Activated naive CD4-positive, alpha-beta T cell treated with anti-CD3 and anti-CD28 coated beads for 36 hours (primary cell): Measurements from ENCODE around the gene PTMS. TPM values are rescaled to one million over a fixed set of nuclear protein-coding genes. Genes with fewer than 3 reads are reported as not detected.

Experiments used
- CTCF ChIA-PET: fragments of 350-600 bp; sonication (Branson Sonifier 250); formaldehyde crosslinking; loops from one replicate; lab custom pipeline; 2021; ENCODE audit warnings: antibody characterized with exemption; lab: Charles Lee
- DNase-seq: peaks from one replicate; pipeline ENCODE4 v3.0.0-alpha.2; 2020
- H3K27ac Mint-ChIP-seq: one replicate; pipeline ENCODE4 v1.8.0; 2021; ENCODE audit warnings: mild to moderate bottlenecking, mixed read lengths
- H3K27me3 Mint-ChIP-seq: one replicate; pipeline ENCODE4 v1.8.0; 2021; ENCODE audit warnings: low read depth, mixed read lengths
- H3K36me3 Mint-ChIP-seq: one replicate; pipeline ENCODE4 v1.8.0; 2021; ENCODE audit warnings: low read depth, mixed read lengths
- H3K4me1 Mint-ChIP-seq: one replicate; pipeline ENCODE4 v1.8.0; 2021; ENCODE audit warnings: low read depth, mixed read lengths
- H3K4me3 Mint-ChIP-seq: one replicate; pipeline ENCODE4 v1.8.0; 2021; ENCODE audit warnings: mild to moderate bottlenecking, moderate library complexity, mixed read lengths
- H3K9me3 Mint-ChIP-seq: one replicate; pipeline ENCODE4 v1.8.0; 2021; ENCODE audit warnings: mixed read lengths
- intact Hi-C: fragments of 100-400 bp; cut with micrococcal nuclease; formaldehyde crosslinking; loops from one replicate; pipeline ENCODE4 v1.15.1; 2023
- total RNA-seq, 2 experiments: library from RNA; stranded (reverse); gene quantifications; one replicate each; pipeline ENCODE4 v1.2.3, GENCODE V29; 2021

PTMS gene
- total RNA-seq, 2 experiments from 2014 or later, result 35.1 to 44.2 TPM

- no peaks in the 10 kb centered on the region for H3K27me3 Mint-ChIP-seq
- peaks cover 12% of the 10 kb centered on the region for H3K36me3 Mint-ChIP-seq
- CTCF ChIA-PET, result interaction anchor here (0.7 to 9.9 kb wide), 30 partner anchors 8 to 197 kb away, joined by 3 to 166 read pairs (median 6); partner anchors contain the start of genes CD4, CDCA3, COPS7A and GNB3
- H3K9me3 Mint-ChIP-seq, result no peaks in the 10 kb centered on the region
- intact Hi-C loops, result loop anchor here (1.0 to 2.0 kb wide), 13 partner anchors 12 to 186 kb away; partner anchors contain the start of genes CD4, COPS7A, ING4 and NOP2
- H3K4me3 Mint-ChIP-seq, result peak overlapping the region; percentile 96
- no peak for DNase-seq
- H3K27ac Mint-ChIP-seq, result peak overlapping the region; percentile 97
- peaks cover 31% of the 10 kb centered on the region for H3K4me1 Mint-ChIP-seq
Observed at GRCh38 chr12:6753772-6754356, 12.3 kb upstream of the PTMS start.

GRCh38 chr12:6754411-6754810, 11.8 kb upstream of the PTMS start:
- CTCF ChIA-PET, result interaction anchor here (0.7 to 9.9 kb wide), 25 partner anchors 9 to 197 kb away, joined by 3 to 166 read pairs (median 11); partner anchors contain the start of genes CD4, CDCA3, COPS7A and GNB3
- no peaks in the 10 kb centered on the region for H3K9me3 Mint-ChIP-seq
- peaks cover 10% of the 10 kb centered on the region for H3K36me3 Mint-ChIP-seq
- H3K27ac Mint-ChIP-seq, result no peak overlapping the region
- intact Hi-C loops, result no loop called here
- H3K4me1 Mint-ChIP-seq, result peaks cover 32% of the 10 kb centered on the region
- H3K27me3 Mint-ChIP-seq, result no peaks in the 10 kb centered on the region
- H3K4me3 Mint-ChIP-seq, result no peak overlapping the region
- DNase-seq, result no peak

- H3K9me3 Mint-ChIP-seq, result no peaks in the 10 kb centered on the region
- DNase-seq, result no peak
- H3K4me1 Mint-ChIP-seq, result peaks cover 21% of the 10 kb centered on the region
- H3K27me3 Mint-ChIP-seq, result no peaks in the 10 kb centered on the region
- H3K4me3 Mint-ChIP-seq, result no peak overlapping the region
- no peak overlapping the region for H3K27ac Mint-ChIP-seq
- H3K36me3 Mint-ChIP-seq, result peaks cover 3% of the 10 kb centered on the region
- intact Hi-C loops, result no loop called here
- CTCF ChIA-PET, result interaction anchor here (9.9 kb wide), 1 partner anchor 68 kb away, joined by 166 read pairs; the partner anchor contains the start of genes GPR162 and P3H3
Observed at GRCh38 chr12:6757028-6757690, 9.0 kb upstream of the PTMS start.

- peak; percentile 53 for DNase-seq
- CTCF ChIA-PET, result interaction anchor here (0.6 to 9.9 kb wide), 5 partner anchors 8 to 85 kb away, joined by 3 to 166 read pairs (median 6); partner anchors contain the start of genes GPR162, P3H3 and PTMS
Observed at GRCh38 chr12:6758506-6759095, 7.6 kb upstream of the PTMS start.

GRCh38 chr12:6759741-6760140, 6.4 kb upstream of the PTMS start:
- no peak overlapping the region for H3K4me3 Mint-ChIP-seq
- DNase-seq, result no peak
- intact Hi-C loops, result no loop called here
- H3K36me3 Mint-ChIP-seq, result no peaks in the 10 kb centered on the region
- H3K4me1 Mint-ChIP-seq, result peaks cover 18% of the 10 kb centered on the region
- no peak overlapping the region for H3K27ac Mint-ChIP-seq
- CTCF ChIA-PET, result interaction anchor here (0.6 to 9.9 kb wide), 6 partner anchors 18 to 354 kb away, joined by 3 to 166 read pairs (median 4); partner anchors contain the start of genes GPR162 and P3H3
- peaks cover 11% of the 10 kb centered on the region for H3K27me3 Mint-ChIP-seq
- H3K9me3 Mint-ChIP-seq, result no peaks in the 10 kb centered on the region

More at GRCh38 chr12:6758506-6759095, 7.6 kb upstream of the PTMS start:
- no peak overlapping the region for H3K27ac Mint-ChIP-seq
- intact Hi-C loops, result no loop called here
- H3K4me3 Mint-ChIP-seq, result no peak overlapping the region
- H3K27me3 Mint-ChIP-seq, result peaks cover 2% of the 10 kb centered on the region
- H3K36me3 Mint-ChIP-seq, result no peaks in the 10 kb centered on the region
- peaks cover 17% of the 10 kb centered on the region for H3K4me1 Mint-ChIP-seq
- H3K9me3 Mint-ChIP-seq, result no peaks in the 10 kb centered on the region

GRCh38 chr12:6763380-6763779, 2.8 kb upstream of the PTMS start:
- CTCF ChIA-PET, result interaction anchor here (1.2 kb wide), 1 partner anchor 9 kb away, joined by 6 read pairs; no protein-coding TSS in a partner anchor
- DNase-seq, result no peak
- peaks cover 28% of the 10 kb centered on the region for H3K4me1 Mint-ChIP-seq
- intact Hi-C loops, result no loop called here
- H3K9me3 Mint-ChIP-seq, result no peaks in the 10 kb centered on the region
- no peak overlapping the region for H3K4me3 Mint-ChIP-seq
- H3K27me3 Mint-ChIP-seq, result peaks cover 28% of the 10 kb centered on the region
- H3K36me3 Mint-ChIP-seq, result no peaks in the 10 kb centered on the region
- no peak overlapping the region for H3K27ac Mint-ChIP-seq

- peaks cover 25% of the 10 kb centered on the region for H3K4me1 Mint-ChIP-seq
- no peak overlapping the region for H3K4me3 Mint-ChIP-seq
- intact Hi-C loops, result no loop called here
- no peaks in the 10 kb centered on the region for H3K36me3 Mint-ChIP-seq
- CTCF ChIA-PET, result interaction anchor here (1.2 kb wide), 1 partner anchor 10 kb away, joined by 6 read pairs; no protein-coding TSS in a partner anchor
- peak; percentile 48 for DNase-seq
- no peak overlapping the region for H3K27ac Mint-ChIP-seq
- peaks cover 34% of the 10 kb centered on the region for H3K27me3 Mint-ChIP-seq
- H3K9me3 Mint-ChIP-seq, result no peaks in the 10 kb centered on the region
Observed at GRCh38 chr12:6764011-6764828, 1.9 kb upstream of the PTMS start.

- DNase-seq, result no peak
- Mint-ChIP-seq H3K36me3 (no peaks in the 10 kb centered on the region), H3K4me3 (peak overlapping the region; percentile 63), H3K27me3 (peaks cover 34% of the 10 kb centered on the region), H3K9me3 (no peaks in the 10 kb centered on the region), H3K4me1 (peaks cover 28% of the 10 kb centered on the region), H3K27ac (no peak overlapping the region)
- CTCF ChIA-PET, result interaction anchor here (1.8 to 4.0 kb wide), 4 partner anchors 12 to 60 kb away, joined by 8 to 44 read pairs (median 16); partner anchors contain the start of genes CD4 and MLF2
- intact Hi-C loops, result loop anchor here (5.0 kb wide), 1 partner anchor 62 kb away; the partner anchor contains the start of gene P3H3
Observed at GRCh38 chr12:6765048-6765633, 1.0 kb upstream of the PTMS start.

- H3K4me1 Mint-ChIP-seq, result peaks cover 38% of the 10 kb centered on the region
- peak overlapping the region; percentile 85 for H3K4me3 Mint-ChIP-seq
Observed at GRCh38 chr12:6766651-6767349, 637 bp downstream of the PTMS start.

GRCh38 chr12:6767353-6768319, 1.5 kb downstream of the PTMS start:
- no peaks in the 10 kb centered on the region for H3K9me3 Mint-ChIP-seq
- H3K27me3 Mint-ChIP-seq, result peaks cover 34% of the 10 kb centered on the region
- CTCF ChIA-PET, result interaction anchor here (0.8 to 4.0 kb wide), 17 partner anchors 9 to 87 kb away, joined by 3 to 44 read pairs (median 7); partner anchors contain the start of genes MLF2 and ZNF384
- H3K27ac Mint-ChIP-seq, result peak overlapping the region; percentile 52
- no peaks in the 10 kb centered on the region for H3K36me3 Mint-ChIP-seq
- intact Hi-C loops, result loop anchor here (1.0 to 5.0 kb wide), 2 partner anchors 22 to 60 kb away; partner anchors contain the start of genes CD4 and P3H3
- peaks cover 46% of the 10 kb centered on the region for H3K4me1 Mint-ChIP-seq
- DNase-seq, result no peak
- peak overlapping the region; percentile 85 for H3K4me3 Mint-ChIP-seq

More at GRCh38 chr12:6766651-6767349, 637 bp downstream of the PTMS start:
- Mint-ChIP-seq H3K27ac (peak overlapping the region; percentile 52), H3K9me3 (no peaks in the 10 kb centered on the region), H3K36me3 (no peaks in the 10 kb centered on the region), H3K27me3 (peaks cover 34% of the 10 kb centered on the region)
- CTCF ChIA-PET, result interaction anchor here (0.7 to 4.0 kb wide), 18 partner anchors 8 to 86 kb away, joined by 3 to 44 read pairs (median 8); partner anchors contain the start of genes CD4, MLF2 and ZNF384
- peak; percentile 57 for DNase-seq
- intact Hi-C loops, result loop anchor here (1.0 to 5.0 kb wide), 4 partner anchors 8 to 61 kb away; partner anchors contain the start of genes CD4, MLF2 and P3H3
